NOMO-1 (cell line): ENCODE results near the gene NEDD9.

ENCODE experiments used
- DNase-seq, 2 experiments: peaks; one replicate each; lab custom pipeline; 2025; ENCODE audit not compliant: unreplicated experiment in 2 of 2; lab: John Stamatoyannopoulos, UW

NEDD9 gene

DNA sequence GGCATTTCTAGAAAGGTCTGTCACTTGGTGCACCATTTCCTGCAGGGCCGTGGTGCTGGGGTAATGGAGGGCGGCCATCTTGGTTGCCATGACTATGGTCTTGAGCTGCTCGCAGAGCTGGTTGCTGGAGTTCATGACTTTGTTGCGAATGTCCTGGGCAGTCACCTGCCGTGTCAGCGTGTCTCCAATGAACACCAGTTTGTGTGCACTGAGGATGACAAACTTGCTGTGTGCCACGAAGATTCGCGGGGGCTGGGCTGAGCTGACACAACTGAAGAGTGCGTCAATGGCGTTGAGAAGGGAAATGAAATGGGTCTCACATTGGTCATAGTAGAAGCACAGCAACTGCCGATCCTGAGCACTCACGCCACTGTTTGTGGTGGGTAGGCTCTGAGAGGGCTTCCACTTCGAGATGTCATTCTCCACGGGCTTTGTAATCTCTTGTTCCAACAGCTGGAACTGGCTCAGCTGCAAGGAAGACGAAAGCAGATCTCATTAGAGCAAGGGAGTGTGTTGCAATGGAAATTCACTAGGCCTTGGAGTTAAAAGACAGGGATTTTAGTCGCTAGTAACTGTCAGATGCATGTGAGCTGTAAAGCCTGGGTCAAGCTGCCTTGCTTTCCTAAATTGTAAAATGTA lies 47.1 kb downstream of the NEDD9 start:
- no peak for DNase-seq

DNA sequence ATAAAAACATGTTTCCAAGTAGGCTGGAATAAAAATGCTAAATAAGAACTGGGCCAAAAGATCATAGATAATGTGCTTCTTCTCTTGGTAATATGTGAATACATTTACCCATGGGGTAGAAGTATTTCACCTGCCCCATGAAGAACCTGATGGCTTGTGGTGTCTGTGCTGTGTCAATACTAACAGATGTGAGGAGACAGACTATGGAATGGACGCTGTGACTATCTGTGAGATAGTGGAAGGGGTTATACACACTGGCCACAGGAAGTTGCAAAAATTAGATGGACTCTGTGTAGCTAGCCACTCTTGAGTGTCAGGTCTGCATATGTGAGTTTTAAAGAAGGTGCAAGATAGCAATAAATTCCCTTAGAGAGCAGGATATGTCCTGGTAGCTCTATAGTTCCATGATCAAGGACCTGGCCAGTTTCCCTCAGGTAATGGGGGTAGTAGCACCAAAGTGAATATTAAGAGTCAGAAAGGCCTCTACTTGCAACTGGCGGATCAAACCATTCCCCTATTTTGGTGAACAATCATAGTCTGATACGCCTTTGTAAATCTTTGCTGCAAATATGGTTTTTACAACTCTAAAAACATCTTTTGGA lies 48.6 kb downstream of the NEDD9 start:
- DNase-seq = no peak

DNA sequence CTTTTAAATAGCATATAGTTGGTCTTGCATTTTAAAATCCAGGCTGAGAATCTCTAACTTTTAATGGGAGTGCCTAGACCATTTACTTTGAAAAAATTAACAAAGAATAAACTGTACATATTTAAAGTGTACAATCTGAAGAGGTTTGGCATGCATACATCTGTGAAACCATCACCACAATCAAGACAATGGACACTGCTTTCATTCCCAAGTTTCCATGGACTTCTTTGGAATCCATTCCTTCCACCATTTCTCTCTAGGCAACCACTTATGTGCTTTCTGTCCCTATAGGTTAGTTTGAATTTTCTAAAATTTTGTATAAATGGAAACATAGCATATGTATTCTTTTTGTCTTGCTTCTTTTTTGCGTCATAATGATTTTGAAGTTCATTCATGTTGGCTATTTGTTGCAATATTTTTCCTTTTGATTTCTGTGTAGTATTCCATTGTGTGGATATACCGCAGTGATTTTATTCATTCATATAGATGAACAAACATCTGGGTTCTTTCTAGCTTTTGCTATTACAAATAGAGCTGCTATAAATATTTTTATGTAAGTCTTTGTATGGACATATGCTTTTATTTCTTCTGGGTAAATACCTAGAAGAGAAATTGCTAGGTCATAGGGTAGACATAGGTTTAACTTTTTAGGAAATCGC lies 50.9 kb downstream of the NEDD9 start:
- DNase-seq = no peak

DNA sequence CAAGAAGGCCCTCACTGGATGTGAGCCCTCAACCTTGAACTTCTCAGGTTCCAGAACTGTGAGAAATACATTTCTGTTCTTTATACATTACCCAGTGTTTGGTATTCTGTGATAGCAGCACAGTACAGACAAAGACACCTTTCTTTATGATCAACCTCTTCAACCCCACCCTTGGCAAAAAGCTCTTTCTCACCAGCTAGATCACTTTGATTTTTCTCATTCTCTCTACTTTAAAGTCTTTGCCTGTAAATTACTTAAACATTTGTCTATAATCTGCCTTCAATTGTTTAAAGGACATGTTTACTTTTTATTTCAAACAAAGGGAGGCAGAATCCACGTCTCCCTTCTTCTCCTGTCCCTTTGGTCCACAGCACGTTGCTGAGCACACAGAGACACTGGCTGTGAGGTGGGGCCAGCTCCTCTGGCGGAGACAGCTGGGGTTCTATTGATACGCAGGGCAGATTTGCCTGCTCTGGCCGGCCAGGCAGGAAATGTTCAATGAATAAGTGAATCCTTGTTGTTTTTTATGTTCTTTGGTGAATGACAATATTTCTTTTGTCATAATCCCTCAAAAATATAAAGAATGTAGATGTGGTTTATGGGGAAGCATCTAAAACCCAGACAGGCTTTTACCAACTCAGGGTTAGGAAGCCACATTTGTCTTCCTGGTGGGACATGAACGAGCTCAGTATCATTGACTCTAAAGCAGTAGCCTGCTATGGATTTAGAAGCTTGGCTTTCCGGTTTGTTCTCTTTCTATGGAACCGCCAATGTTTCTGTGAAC lies 52.9 kb downstream of the NEDD9 start:
- no peak for DNase-seq

DNA sequence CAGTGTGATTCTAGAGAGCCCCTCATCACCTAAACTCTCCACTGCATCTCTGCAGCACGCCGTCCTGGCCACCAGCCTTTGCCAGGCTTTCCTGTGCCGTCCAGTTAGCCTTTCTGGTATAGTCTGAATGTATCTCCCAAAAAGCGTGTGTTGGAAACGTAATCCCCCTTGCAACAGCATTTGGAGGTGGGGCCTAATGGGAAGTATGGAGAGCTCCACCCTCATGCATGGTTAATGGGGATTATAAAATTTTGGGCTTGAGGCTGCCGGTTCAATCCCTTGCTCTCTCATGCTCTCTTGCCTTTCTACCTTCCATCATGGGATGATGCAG lies 53.4 kb downstream of the NEDD9 start:
- no peak for DNase-seq

DNA sequence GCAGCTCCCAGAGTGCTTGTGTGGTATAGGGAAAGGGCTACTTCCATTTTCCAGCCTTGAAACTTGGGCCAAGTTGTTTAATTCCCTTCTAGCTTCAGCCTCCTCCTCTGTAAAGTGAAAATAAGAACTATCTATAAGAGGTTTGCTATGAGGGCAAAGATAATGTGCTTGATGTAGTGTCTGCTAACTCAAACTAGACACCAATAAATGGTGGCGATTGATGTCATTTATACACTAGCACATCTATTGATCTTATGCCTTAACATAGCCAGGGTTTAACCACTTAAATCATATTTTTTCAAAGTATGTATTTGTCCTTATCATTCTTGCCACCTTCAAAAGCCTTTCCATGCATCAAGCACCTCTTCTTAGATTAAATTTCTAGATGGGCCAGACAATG lies 55.2 kb downstream of the NEDD9 start:
- no peak for DNase-seq

DNA sequence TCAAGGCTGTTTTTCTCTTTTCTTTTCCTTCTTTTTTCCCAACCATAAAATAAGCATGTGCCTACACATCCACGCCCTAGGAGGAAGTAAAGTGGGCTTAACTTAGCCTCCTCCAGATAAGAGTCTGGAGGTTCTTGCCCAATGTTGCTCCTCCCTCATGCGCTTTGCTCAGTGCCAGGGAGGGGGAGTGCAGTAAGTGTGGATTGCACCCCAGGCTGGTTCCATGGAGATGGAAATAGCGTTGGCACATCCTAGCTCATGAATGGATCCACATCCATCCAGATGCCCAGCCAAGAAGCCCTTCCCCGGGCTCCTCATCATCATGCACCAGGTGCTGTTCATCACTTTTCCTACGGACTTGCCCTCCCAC lies 58.2 kb downstream of the NEDD9 start:
- peak in 1 of 2 experiments; percentile 14 for DNase-seq

DNA sequence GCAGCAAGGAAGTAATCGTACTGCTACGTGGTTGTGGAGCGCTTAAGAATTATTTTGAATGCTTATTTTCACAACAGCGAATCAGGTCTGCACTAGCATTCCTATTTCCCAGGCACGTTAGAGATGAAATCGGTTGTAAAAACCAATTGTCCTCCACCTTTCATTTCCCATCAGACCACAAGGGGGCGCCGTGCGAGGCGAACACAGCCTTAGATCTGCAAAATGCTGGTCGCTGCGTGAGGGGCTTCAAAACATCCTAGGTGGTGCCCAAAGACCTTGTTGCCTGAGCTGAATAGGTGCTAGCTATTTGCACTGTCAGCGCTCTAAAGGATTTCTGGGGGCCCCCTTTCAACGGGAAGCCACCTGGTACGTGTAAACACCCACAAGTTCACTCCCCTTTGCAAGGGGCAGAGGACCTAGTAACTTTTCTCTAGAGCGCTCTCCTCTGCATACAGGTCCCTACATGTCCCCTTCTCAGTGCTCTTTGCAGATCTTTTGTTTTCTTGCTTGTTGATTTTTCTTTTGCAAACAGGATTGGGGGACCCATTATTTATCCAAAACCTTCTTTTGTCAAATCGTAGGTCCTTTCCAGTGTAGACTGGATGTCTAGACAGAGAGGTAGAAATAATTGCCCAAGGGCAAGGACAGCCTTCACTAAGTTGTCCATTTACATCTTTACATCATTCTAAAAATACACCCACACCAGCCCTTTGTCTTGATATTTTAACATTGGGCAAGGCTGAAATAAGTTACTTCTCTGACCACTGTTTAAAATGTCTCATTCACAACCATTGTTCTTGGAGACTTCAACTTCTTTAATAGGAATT lies 59.8 kb downstream of the NEDD9 start:
- DNase-seq = peak; percentile 6 to 39

DNA sequence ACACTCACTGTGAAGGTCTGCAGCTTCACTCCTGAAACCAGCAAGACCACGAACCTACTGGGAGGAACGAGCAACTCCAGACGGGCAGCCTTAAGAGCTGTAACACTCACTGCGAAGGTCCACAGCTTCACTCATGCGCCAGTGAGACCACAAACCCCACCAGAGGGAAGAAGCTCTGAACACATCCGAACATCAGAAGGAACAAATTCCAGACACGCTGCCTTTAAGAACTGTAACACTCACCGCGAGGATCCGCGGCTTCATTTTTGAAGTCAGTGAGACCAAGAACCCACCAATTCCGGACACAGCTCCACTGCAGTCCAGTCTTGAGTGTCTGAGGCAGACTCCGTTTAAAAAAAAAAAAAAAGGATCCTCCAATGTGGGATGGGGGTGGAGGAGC lies 60.5 kb downstream of the NEDD9 start:
- DNase-seq = no peak

DNA sequence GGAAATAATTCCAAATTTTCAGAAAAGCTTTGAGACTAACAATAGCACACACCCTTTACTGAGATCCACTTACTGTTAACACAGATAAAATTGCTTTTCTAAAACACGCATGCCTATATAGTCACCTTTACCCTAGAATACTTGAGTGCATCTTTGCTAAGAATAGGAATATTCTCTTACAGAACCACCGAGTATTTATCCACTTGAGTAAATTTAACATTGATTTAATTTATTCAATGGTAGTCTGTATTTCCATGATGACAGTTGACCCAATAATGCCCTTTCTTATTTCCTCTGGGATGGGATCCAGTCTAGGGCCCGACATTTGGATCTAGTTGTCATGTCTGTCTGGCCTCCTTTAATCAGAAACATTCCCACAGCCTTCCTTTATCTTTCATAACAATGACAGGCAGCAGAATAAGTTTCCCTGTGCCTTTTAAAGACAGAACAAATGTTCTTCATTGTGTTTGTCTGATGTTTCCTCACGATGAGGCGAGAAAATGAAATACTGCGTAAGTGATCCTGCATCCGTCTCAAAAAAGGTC lies 64.3 kb downstream of the NEDD9 start:
- DNase-seq = no peak

DNA sequence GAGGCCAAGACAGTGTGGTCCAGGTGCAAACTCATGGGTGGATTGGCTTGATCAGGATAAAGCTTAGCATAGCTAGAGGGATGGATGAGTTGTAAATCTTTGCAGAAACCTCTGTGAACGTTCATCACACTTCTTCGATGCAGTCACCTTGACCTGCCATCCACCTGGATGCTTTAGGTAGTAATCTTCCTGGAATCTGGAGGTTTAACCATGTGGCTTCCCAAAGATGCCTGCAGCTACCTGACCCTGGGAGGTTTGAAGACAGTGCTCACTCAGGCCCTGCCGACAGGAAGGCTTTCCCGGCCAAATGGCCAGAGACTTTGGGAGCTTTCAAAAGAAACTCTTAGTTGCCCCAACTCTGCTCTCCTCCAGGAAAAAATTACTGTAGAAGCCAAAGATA lies 65.5 kb downstream of the NEDD9 start:
- DNase-seq = no peak

DNA sequence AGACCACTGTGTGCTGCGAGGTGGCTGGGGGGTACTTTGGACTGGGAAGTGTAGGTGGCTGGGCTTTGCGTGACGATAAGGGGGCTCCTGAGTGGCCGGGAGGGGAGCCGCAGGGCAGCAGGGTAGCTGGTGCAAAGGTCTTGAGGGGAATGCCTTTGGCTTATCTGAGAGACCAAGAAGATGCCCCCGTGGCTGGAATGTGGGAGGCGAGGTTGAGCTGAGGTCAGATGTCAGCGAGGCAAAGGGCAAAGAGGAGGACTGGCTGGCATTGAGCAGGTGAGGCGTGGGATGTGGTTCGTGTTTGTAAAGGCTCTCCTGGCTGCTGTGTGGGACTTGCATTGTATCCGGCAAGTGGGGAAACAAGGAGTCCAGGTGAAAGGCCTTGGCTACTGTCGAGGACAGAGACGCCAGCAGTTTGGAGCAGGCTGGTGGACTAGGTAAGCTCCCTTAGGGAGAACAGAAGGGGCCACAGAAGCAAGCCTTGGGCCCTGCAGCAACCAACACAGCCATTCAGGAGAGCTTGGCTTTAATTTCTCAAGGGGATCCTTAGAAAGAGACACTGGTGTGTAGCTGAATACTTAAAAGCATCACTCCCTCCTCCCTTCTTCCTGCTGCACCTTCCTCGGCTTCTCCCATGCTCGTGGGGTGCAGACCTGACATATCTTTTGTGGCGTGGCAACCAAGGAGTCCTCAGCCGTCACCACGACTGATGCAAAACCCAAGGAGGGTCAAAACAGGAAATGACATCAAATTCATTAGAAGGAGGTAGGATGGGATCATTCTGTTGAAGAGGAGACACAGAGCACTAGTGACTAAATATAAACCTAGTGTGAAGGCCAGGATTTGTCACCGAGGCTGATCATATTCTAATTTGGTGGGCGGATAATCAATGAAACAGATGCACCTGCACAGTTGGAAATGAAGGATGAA lies 67.5 kb downstream of the NEDD9 start:
- DNase-seq = no peak

DNA sequence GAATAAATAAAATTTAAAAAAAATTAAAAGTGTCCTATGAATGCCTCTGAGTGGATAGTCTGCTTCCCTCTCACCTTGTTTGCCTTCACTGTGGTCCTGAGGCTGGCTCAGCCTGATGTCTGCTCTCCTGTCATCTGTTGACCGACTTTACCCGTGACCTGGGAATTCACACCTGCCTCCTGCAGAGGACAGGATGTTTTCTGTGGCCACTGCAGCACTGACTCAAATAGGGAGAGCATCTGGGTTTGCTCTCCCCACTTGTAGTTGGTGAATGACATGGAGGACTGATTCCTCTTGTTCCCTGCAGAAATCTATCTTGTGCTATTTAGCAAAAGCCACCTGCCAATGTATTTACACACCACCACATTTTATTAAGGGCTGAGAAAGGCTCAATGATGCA lies 68.5 kb downstream of the NEDD9 start:
- DNase-seq = no peak

DNA sequence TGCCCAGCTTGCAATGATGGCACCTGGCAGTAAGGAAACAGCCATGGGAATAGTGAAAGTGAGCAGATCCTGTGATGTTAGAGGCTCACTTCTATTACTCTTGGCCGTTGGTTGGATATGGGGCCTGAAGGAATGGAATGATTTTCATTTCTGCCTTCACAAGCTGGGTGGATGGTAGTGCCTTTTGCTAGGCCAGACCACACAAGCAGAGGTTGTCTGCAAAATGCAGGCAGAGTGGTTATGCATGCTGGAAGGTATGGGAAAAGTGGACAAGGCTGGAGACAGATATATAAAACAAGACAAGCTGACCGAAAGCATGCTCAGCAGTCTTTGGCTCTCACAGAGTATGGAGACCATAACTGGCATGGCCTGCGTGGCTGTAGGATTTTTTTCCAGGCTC lies 70.2 kb downstream of the NEDD9 start:
- DNase-seq = no peak

DNA sequence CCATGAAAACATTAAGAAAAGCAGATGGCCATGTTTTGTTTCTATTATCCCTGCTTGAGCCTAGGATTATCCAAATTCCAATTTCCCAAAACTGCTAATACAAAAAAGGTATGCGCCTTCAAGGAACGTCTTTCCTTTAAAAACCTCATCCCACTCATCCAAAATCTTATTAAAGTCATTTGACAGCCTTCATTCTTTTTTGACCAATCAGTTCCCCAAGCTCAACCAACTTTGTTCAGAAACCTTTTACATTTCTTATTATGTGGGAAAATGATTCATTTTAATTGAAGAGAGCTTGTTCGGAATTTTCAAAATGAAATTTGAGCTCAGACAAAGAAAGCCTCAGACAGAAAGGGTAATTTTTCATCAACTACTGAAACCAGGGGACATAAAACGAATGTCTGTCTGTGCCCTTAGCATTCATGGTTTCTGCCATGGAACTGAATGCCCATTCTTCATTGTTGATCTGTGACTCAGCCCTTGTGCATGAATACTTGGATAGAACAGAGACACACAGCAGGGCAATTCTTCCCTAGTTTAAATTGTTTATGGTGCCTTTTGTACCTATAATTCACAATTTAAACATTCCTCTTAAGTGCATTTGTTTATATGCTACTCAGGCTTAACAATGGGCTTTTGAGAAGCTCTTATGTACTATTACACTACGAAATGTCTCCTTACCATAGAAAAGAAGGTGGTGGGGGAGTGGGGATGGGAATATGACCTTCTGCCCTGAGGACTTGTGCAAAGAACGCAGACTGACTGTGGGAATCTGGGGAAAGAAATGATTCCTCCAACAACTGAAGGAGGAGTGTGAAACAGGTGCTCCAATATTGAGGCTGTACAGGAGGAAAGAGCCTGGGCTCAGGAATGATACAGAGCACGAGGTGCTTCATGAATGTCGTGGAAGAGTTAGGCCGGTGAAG lies 71.2 kb downstream of the NEDD9 start:
- DNase-seq = no peak

DNA sequence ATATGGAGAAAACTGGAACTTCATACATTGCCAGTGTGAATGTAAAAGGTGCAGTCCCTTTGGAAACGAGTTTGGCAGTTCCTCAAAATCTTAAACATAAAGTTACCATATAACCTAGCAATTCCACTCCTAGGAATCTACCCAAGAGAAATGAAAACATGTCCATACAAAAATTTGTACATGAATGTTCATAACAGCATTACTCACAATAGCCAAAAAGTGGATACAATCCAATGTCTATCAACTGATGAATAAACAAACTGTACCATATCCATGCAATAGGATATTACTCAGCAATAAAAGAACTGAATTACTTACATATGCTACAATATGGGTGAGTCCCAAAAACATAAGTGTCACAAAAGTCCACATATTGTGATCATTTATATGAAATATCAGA lies 72.3 kb downstream of the NEDD9 start:
- DNase-seq = no peak

DNA sequence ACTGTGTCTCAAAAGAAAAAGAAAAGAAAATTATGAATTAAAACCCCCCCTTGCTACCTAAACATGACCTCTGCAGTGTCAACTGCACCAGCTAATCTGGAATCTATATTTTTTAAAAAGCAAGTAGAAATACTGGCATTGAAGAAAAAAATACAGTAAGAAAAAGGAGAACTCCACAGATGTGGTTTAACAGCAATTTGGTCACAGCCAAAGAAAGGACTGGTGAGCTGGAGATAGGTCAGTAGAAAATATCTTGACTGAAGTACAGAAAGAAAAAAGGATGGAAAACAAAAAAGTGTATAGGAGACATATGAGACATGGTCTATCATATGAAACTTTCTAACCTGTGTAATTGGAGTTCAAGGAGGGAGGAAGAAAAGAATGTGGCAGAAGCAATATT lies 76.9 kb downstream of the NEDD9 start:
- no peak for DNase-seq

DNA sequence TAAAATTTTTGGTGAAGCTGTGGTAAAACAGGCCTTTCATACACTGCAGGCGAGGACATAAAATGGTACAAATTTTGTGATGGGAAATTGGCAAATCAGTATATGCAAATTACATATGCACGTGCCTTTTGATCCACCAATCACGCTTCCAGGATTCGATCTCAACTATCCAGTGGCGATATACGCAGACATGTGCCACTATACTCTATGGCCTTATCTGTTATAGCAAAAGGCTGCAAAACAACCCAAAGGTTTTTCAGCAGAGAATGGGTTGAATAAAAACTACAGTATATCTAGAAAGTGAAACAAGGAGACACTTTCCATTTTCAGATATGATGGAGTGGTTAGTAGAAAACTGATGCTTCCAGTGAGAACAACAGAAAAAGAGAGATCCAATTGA lies 79.0 kb downstream of the NEDD9 start:
- no peak for DNase-seq

DNA sequence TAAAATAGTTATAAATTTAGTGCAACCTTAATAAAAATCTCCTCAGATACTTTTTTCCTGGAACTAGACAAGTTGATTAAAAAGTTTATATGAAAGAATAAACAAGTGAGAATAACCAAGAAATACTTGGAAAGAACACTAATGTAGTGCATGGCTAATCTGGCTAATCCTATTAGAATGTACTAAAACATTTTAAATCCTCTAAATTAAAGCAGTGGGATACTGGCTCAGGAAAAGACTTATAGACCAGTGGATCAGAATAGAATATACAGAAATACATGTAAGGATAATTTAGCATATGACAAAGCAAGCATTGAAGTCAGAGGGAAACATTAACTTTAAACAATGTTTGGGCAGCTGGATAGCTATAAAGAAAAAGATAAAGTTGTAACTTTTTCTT lies 79.9 kb downstream of the NEDD9 start:
- no peak for DNase-seq
